ENCODE data around the gene MYH15. TPM values are rescaled to one million over a fixed set of nuclear protein-coding genes. Genes with fewer than 3 reads are reported as not detected.

MYH15 gene
- total RNA-seq, 2 experiments from 2014 or later = 0.46 to 0.57 TPM

GRCh38 chr3:108525971-108526370 is 15.6 kb upstream of the MYH15 start:
- no peaks in the 10 kb centered on the region for H3K4me1 ChIP-seq (ENCODE audit: insufficient read depth, low read length, poor library complexity, severe bottlenecking)
- no peaks in the 10 kb centered on the region for H3K9me3 ChIP-seq (ENCODE audit: low read length)
- TF ChIP-seq EZH2phosphoT487 (IDR thresholded peaks at IDR 0.05; ENCODE audit: borderline replicate concordance, low read depth, low read length) = no peak
- TF ChIP-seq CTCF (conservative IDR thresholded peaks at IDR 0.05; ENCODE audit: low read length) = no peak
- ChIA-PET CTCF (ENCODE audit: unreplicated experiment) (no interaction called here), POLR2A (interaction anchor here (0.6 to 1.2 kb wide), 2 partner anchors 13 to 143 kb away, joined by 3 to 4 read pairs; no protein-coding TSS in a partner anchor)
- no peak overlapping the region for H3K4me3 ChIP-seq (ENCODE audit: low read depth, low read length, poor library complexity, severe bottlenecking)
- no peak overlapping the region for H2AFZ ChIP-seq (ENCODE audit: low read length)
- no peak for DNase-seq (ENCODE audit: low spot score)
- intact Hi-C loops (cut with micrococcal nuclease; ENCODE audit: unreplicated experiment) = no loop called here
- H4K20me1 ChIP-seq (ENCODE audit: insufficient read depth, low read length) = no peaks in the 10 kb centered on the region
- H3K9me2 ChIP-seq (ENCODE audit: insufficient read depth, low read length) = no peaks in the 10 kb centered on the region
- H3K4me2 ChIP-seq (ENCODE audit: low read length) = no peak overlapping the region
- no peaks in the 10 kb centered on the region for H3K36me3 ChIP-seq (ENCODE audit: insufficient read depth, low read length)
- no peaks in the 10 kb centered on the region for H3K79me2 ChIP-seq (ENCODE audit: insufficient read depth, low read depth, low read length)
- H3K27ac ChIP-seq (ENCODE audit: low read depth, low read length, poor library complexity, severe bottlenecking) = no peak overlapping the region
- no TSS peak for BruUV-seq (replicated peaks)

GRCh38 chr3:108525256-108525655 is 14.9 kb upstream of the MYH15 start:
- no peak overlapping the region for H2AFZ ChIP-seq (ENCODE audit: low read length)
- H3K79me2 ChIP-seq (ENCODE audit: insufficient read depth, low read depth, low read length) = no peaks in the 10 kb centered on the region
- TF ChIP-seq EZH2phosphoT487 (IDR thresholded peaks at IDR 0.05; ENCODE audit: borderline replicate concordance, low read depth, low read length) (no peak), CTCF (conservative IDR thresholded peaks at IDR 0.05; ENCODE audit: low read length) (no peak)
- ChIA-PET CTCF (ENCODE audit: unreplicated experiment) (no interaction called here), POLR2A (no interaction called here)
- H3K4me3 ChIP-seq (ENCODE audit: low read depth, low read length, poor library complexity, severe bottlenecking) = no peak overlapping the region
- no peaks in the 10 kb centered on the region for H3K9me3 ChIP-seq (ENCODE audit: low read length)
- intact Hi-C loops (cut with micrococcal nuclease; ENCODE audit: unreplicated experiment) = no loop called here
- no TSS peak for BruUV-seq (replicated peaks)
- H4K20me1 ChIP-seq (ENCODE audit: insufficient read depth, low read length) = no peaks in the 10 kb centered on the region
- DNase-seq (ENCODE audit: low spot score) = no peak
- no peaks in the 10 kb centered on the region for H3K9me2 ChIP-seq (ENCODE audit: insufficient read depth, low read length)
- H3K4me2 ChIP-seq (ENCODE audit: low read length) = no peak overlapping the region
- H3K4me1 ChIP-seq (ENCODE audit: insufficient read depth, low read length, poor library complexity, severe bottlenecking) = no peaks in the 10 kb centered on the region
- no peaks in the 10 kb centered on the region for H3K36me3 ChIP-seq (ENCODE audit: insufficient read depth, low read length)
- H3K27ac ChIP-seq (ENCODE audit: low read depth, low read length, poor library complexity, severe bottlenecking) = no peak overlapping the region

GRCh38 chr3:108524537-108524936 is 14.1 kb upstream of the MYH15 start:
- Histone ChIP-seq H3K4me1 (ENCODE audit: insufficient read depth, low read length, poor library complexity, severe bottlenecking) (no peaks in the 10 kb centered on the region), H3K9me2 (ENCODE audit: insufficient read depth, low read length) (no peaks in the 10 kb centered on the region), H3K79me2 (ENCODE audit: insufficient read depth, low read depth, low read length) (no peaks in the 10 kb centered on the region), H4K20me1 (ENCODE audit: insufficient read depth, low read length) (no peaks in the 10 kb centered on the region), H3K4me2 (ENCODE audit: low read length) (no peak overlapping the region), H2AFZ (ENCODE audit: low read length) (no peak overlapping the region), H3K36me3 (ENCODE audit: insufficient read depth, low read length) (no peaks in the 10 kb centered on the region), H3K9me3 (ENCODE audit: low read length) (no peaks in the 10 kb centered on the region), H3K27ac (ENCODE audit: low read depth, low read length, poor library complexity, severe bottlenecking) (no peak overlapping the region), H3K4me3 (ENCODE audit: low read depth, low read length, poor library complexity, severe bottlenecking) (no peak overlapping the region)
- intact Hi-C loops (cut with micrococcal nuclease; ENCODE audit: unreplicated experiment) = no loop called here
- no peak for DNase-seq (ENCODE audit: low spot score)
- ChIA-PET CTCF (ENCODE audit: unreplicated experiment) (no interaction called here), POLR2A (no interaction called here)
- no peak for TF ChIP-seq EZH2phosphoT487 (IDR thresholded peaks at IDR 0.05; ENCODE audit: borderline replicate concordance, low read depth, low read length)
- no peak for TF ChIP-seq CTCF (conservative IDR thresholded peaks at IDR 0.05; ENCODE audit: low read length)
- no TSS peak for BruUV-seq (replicated peaks)

Measured in OCI-LY7 (cell line).